Measurements from ENCODE around the gene KMT2C.
A peak's percentile ranks its signal among the peaks of the same experiment; 100 is the strongest.
"Not testable (repeated sequence)": the region's sequence is repeated elsewhere in the genome, so short reads cannot be mapped to it uniquely, and the experiment has no call there.

Gene KMT2C

DNA sequence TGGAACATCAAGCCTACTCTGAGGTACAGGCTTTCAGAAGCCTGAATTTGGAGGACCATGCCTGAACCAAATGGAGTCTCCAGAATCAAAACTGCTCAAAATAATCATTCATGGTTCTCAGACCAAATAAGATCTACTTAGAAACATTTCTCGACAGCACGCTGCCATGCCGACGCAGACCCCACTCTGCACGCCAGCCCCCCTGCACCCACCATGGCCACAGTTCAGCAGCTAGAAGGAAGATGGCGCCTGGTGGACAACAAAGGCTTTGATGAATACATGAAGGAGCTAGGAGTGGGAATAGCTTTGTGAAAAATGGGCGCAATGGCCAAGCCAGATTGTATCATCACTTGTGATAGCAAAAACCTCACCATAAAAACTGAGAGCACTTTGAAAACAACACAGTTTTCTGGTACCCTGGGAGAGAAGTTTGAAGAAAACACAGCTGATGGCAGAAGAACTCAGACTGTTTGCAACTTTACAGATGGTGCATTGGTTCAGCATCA is 6.6 kb upstream of the KMT2C start:
- H3K4me2 ChIP-seq, result no peak overlapping the region
- H3K9me3 ChIP-seq, result no peaks in the 10 kb centered on the region
- H3K27ac ChIP-seq, result no peak overlapping the region
- H4K20me1 ChIP-seq, result no peaks in the 10 kb centered on the region
- H3K36me3 ChIP-seq, result no peaks in the 10 kb centered on the region
- H3K4me1 ChIP-seq, result peaks cover 2% of the 10 kb centered on the region; the same call in 1 of the 2 replicates
- no peak for TF ChIP-seq Cebpa-rat (IDR thresholded peaks at IDR 0.05)
- H3K9ac ChIP-seq, result no peak overlapping the region
- H3K4me3 ChIP-seq, result no peak overlapping the region
- H3K27me3 ChIP-seq, result no peaks in the 10 kb centered on the region

DNA sequence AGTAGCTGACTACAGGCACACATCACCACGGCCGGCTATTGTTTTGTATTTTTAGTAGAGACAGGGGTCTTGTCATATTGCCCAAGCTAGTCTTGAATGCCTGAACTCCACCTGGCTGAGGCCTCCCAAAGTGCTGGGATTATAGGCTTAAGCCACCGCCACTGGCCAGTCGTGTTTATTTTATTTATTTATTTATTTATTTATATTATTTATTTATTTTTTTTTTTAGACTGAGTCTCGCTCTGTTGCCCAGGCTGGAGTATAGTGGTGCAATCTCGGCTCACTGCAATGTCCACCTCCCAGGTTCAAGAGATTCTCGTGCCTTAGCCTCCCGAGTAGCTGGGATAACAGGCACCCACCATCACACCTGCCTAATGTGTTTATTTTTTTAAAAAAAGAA is 6.0 kb upstream of the KMT2C start:
- H3K27ac ChIP-seq, H3K27me3 ChIP-seq, H3K9ac ChIP-seq, H3K4me1 ChIP-seq, H3K4me2 ChIP-seq, H4K20me1 ChIP-seq, H3K36me3 ChIP-seq, H3K4me3 ChIP-seq, H3K9me3 ChIP-seq: not testable (repeated sequence)

DNA sequence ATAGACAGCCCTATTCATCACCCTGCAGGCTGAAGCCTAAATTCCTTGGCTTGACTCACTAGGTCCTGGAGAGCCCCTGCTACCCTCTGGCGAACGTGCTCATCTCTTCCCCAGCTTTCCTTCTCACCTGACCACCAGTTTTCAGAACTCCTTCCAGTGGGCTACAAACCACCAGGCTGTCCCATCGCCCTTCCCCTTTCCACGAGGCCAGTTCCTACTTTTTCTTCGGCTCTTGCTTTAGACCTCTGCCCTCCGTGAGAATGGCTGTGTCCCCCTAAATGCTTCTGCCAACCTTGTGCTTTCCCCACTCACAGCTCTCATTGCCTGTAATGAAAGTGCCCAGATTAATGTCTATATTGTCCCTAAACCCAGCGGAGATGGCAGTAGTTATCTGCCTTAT is 5.4 kb upstream of the KMT2C start:
- H3K27ac ChIP-seq, H3K36me3 ChIP-seq, H3K4me3 ChIP-seq, H3K9ac ChIP-seq, H3K27me3 ChIP-seq, H3K4me2 ChIP-seq, H3K9me3 ChIP-seq, H4K20me1 ChIP-seq, H3K4me1 ChIP-seq: not testable (repeated sequence)

DNA sequence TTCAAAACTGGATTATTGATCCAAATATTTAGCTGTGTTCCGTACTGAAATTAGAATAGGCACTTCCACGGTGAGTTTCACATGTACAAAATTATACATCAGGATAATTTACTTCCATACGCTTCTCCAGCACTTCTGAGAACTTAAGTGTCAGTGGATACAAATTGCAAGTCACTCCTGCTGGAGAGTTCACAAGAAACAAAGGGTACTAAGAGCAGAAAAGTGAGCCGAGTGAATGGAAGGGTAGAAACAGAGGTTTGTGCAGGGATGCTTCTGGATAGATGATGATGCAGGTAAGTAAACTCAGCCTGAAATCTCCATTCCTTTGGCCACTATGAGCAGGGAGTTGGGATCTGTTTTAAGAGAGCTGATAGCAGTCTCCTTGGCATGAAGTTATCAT is 2.2 kb upstream of the KMT2C start:
- H3K4me1 ChIP-seq, result peaks cover 11% of the 10 kb centered on the region
- not testable (repeated sequence) for H3K9me3 ChIP-seq, H3K4me2 ChIP-seq, H3K27me3 ChIP-seq, H3K9ac ChIP-seq, H3K27ac ChIP-seq, H3K4me3 ChIP-seq, H3K36me3 ChIP-seq
- H4K20me1 ChIP-seq, result peaks cover 21% of the 10 kb centered on the region

DNA sequence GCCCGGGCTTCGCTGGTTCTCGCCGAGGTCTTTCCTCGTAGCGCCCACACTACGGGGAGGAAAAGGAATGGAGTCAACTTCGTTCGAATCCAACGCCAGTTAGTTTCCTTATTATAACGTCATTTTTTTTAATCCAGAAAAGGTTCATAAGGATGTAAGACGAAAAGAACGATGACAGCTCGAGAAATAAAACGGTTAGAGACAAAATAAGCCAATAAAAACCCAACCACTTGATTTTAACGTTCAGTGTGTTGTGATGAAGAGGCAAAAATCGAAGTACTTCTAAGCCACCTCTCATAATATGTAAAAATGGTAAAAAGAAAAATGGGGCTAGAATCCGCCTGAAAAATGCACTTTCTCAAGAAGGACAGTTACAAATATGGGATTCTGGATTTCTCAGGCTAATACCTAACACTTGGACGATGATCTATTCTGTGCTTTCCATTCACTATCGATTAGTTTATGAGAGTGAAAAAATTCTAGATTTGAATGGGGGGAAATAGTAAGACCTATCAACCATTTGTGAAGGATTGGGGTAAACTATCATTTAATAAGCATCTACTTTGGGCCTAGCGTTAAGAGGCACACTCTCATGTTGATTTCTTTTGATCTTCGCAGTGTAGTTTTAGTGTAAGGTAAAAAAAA is 1.2 kb upstream of the KMT2C start:
- not testable (repeated sequence) for H3K27me3 ChIP-seq, H3K36me3 ChIP-seq, H3K9me3 ChIP-seq
- Histone ChIP-seq H4K20me1 (peaks cover 31% of the 10 kb centered on the region), H3K4me1 (peaks cover 21% of the 10 kb centered on the region), H3K4me2 (peak overlapping the region; percentile 71), H3K27ac (peak overlapping the region; percentile 90), H3K4me3 (peak overlapping the region; percentile 86), H3K9ac (peak overlapping the region; percentile 86)

DNA sequence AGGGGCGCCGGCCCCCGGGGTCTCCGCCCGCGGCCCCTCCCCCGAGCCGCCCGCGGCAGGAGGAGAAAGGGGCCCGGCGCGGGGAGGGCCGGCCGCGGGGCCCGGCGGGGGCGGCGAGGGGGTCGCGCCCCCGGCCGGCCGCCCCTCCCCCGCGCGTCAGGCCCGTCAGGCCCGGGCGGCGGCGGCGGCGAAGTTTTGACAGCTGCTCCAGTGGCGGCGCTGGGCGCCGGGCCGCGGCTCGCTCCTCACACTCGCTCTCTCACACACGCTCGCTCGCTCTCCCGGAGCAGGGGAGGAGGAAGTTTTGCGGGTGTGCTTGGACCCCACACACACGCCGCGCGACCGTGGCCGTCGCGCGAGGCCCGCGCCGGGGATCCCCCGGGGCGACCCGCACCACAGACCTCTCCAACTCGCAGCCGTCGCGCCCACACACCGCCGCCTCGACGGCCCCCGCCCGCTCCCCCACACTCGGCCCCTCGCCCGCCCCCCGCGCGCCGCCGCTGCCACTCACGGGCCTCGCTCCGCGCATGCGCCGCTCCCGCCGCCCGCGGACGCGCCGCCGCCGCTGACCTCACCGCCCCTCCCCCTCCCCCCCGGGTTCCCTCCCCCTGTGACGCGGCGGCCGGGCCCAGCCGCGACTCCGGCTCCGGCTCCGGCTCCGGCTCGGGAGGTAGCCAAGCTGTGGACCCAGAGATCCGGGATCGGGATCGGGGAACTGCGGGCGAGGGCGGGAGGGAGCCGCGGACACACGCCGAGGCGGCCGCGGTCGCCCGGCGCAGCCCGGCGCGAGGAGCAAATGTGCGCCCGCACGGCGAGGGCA is 518 bp upstream of the KMT2C start:
- no peaks in the 10 kb centered on the region for H3K36me3 ChIP-seq
- H3K9me3 ChIP-seq, result no peaks in the 10 kb centered on the region
- H3K27ac ChIP-seq, result peak overlapping the region; percentile 96
- H3K27me3 ChIP-seq, result no peaks in the 10 kb centered on the region
- H4K20me1 ChIP-seq, result peaks cover 38% of the 10 kb centered on the region
- peak overlapping the region; percentile 71 for H3K4me2 ChIP-seq
- peak overlapping the region; percentile 86 for H3K4me3 ChIP-seq
- TF ChIP-seq Cebpa-rat (IDR thresholded peaks at IDR 0.05), result no peak
- H3K9ac ChIP-seq, result peak overlapping the region; percentile 86
- peaks cover 28% of the 10 kb centered on the region for H3K4me1 ChIP-seq

DNA sequence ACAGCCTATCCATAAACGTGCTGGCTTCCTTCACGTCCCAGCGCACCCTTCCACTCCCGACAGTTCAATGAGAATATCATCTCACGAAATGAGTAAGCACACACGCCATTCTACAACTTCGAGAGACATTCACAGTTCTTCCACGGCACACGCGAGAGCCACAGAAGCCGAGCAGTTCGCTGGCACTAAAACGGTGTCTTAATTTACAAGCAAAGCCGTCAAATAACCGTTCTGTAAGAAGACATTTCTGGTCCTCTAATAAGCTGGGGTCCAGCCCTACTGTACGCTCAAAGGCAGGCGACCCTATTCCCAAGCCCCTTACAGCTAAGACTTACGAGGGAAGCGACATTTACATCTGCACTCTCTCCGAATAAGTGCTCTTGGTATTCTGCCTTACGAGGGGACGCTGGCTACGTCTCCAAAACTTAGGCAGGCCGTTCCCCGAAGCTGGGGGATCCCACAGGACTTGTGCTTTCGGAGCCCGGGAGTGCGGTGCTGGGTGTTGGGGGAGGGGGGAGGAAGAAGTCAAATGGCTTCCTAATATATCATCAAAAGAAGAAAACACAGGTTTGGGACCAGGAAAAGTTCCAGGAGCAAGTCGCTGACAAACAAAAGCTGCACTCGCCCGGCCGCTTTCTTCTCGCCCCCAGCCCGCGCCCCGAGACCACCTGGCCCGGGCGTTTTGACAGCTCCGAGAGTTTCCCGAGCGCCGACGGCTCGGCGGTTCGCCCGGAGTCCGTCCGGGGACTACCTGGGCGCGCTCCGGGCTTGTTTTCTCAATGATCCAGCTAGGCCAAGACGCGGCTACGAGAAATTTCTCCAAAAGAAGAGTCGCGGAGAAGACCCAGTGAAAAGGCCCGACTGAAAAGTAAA is 1.1 kb downstream of the KMT2C start:
- peaks cover 38% of the 10 kb centered on the region for H3K4me1 ChIP-seq
- peak overlapping the region; percentile 96 for H3K27ac ChIP-seq
- H3K27me3 ChIP-seq, H3K9me3 ChIP-seq, H3K36me3 ChIP-seq: not testable (repeated sequence)
- H4K20me1 ChIP-seq, result peaks cover 54% of the 10 kb centered on the region
- peak overlapping the region; percentile 97 for H3K9ac ChIP-seq
- H3K4me3 ChIP-seq, result peak overlapping the region; percentile 86
- peak overlapping the region; percentile 93 for H3K4me2 ChIP-seq

DNA sequence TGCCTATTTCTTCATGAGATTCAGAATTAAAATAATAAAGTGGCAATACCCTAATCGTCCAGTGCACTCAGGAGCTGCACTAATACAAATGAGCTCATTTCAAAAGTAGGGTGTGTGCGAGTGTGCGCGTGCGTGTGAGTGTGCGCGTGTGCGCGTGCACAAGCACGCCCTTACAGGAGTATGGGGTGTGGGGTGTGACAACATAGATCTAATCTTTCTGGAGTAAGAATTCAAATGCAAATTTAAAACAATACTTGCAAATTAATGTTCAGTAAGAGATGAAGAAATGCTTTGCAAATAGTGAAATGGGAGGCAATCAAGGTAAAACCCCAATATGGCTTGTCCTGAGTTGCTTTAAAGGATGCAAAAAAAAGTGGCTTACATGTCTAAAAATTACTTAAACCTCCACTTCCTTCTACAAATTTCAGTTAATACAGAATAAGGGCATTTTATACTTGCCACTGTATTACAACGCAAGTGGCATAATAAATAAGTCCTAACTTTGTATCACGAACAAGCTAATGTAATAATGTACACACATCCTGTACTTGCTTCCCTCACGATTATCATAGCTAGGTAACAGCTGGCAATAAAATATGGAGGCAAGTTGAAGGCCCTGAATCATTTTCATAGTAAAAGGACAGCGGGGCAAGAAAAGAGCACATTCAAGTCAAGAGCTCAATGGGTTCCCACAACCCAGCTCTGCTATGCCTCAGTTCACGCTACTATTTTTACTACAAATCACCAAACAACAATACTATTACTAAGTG is 1.9 kb downstream of the KMT2C start:
- not testable (repeated sequence) for H3K9me3 ChIP-seq, H3K36me3 ChIP-seq, H3K27me3 ChIP-seq
- Histone ChIP-seq H3K4me1 (peaks cover 38% of the 10 kb centered on the region), H4K20me1 (peaks cover 62% of the 10 kb centered on the region), H3K4me2 (peak overlapping the region; percentile 93), H3K27ac (0 out of 2 replicates have a peak overlapping the region, but pooled peaks have one; percentile 8), H3K9ac (peak overlapping the region; percentile 97), H3K4me3 (peak overlapping the region; percentile 86)

DNA sequence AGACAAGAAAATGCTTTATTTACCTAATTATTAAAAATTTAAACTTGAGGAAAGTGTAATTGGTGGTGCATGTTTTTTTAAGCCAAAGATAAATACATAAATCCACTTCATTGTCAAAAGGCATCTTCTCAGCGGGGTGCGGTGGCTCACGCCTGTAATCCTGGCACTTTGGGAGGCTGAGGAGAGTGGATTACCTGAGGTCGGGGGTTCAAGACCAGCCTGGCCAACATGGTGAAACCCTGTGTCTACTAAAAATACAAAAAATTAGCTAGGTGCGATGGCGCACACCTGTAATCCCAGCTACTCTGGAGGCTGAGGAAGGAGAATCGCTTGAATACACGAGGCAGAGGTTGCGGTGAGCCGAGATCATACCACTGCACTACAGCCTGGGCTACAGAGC is 3.1 kb downstream of the KMT2C start:
- H3K36me3 ChIP-seq, H3K27me3 ChIP-seq, H3K27ac ChIP-seq, H3K9me3 ChIP-seq: not testable (repeated sequence)
- Histone ChIP-seq H4K20me1 (peaks cover 74% of the 10 kb centered on the region), H3K4me1 (peaks cover 38% of the 10 kb centered on the region), H3K4me2 (peak overlapping the region; percentile 93), H3K4me3 (peak overlapping the region; percentile 86), H3K9ac (0 out of 2 replicates have a peak overlapping the region, but pooled peaks have one; percentile 45)

Data from BLaER1 (cell line).